ENCODE measurements around the gene KCNA10.

Gene KCNA10

GRCh38 chr1:110519125-110519810 lies at the start of gene KCNA10:
TSS of gene KCNA10 (minus strand) at chr1:110519175. CDS start at chr1:110518787, 388 bp downstream.
- no peak for DNase-seq

GRCh38 chr1:110566836-110567235 lies 47.9 kb upstream of the KCNA10 start:
- DNase-seq, result no peak

- no peak for DNase-seq
Observed at GRCh38 chr1:110565565-110565964, 46.6 kb upstream of the KCNA10 start.

- no peak for DNase-seq
Observed at GRCh38 chr1:110563089-110563488, 44.1 kb upstream of the KCNA10 start.

GRCh38 chr1:110561596-110561995 lies 42.6 kb upstream of the KCNA10 start:
- DNase-seq, result no peak

GRCh38 chr1:110559157-110559556 lies 40.2 kb upstream of the KCNA10 start:
- no peak for DNase-seq

GRCh38 chr1:110557481-110557880 lies 38.5 kb upstream of the KCNA10 start:
- DNase-seq, result no peak

GRCh38 chr1:110556471-110556807 lies 37.5 kb upstream of the KCNA10 start:
- no peak for DNase-seq

GRCh38 chr1:110555807-110556470 lies 37.0 kb upstream of the KCNA10 start:
- no peak for DNase-seq

- DNase-seq, result peak; percentile 37
Observed at GRCh38 chr1:110554871-110555801, 36.2 kb upstream of the KCNA10 start.

- DNase-seq, result no peak
Observed at GRCh38 chr1:110551278-110551809, 32.4 kb upstream of the KCNA10 start.

- DNase-seq, result no peak
Observed at GRCh38 chr1:110549831-110550230, 30.9 kb upstream of the KCNA10 start.

- no peak for DNase-seq
Observed at GRCh38 chr1:110548381-110548780, 29.4 kb upstream of the KCNA10 start.

GRCh38 chr1:110547017-110547416 lies 28.0 kb upstream of the KCNA10 start:
- no peak for DNase-seq

- no peak for DNase-seq
Observed at GRCh38 chr1:110545492-110545891, 26.5 kb upstream of the KCNA10 start.

GRCh38 chr1:110544753-110545152 lies 25.8 kb upstream of the KCNA10 start:
- no peak for DNase-seq

- DNase-seq, result no peak
Observed at GRCh38 chr1:110542725-110543124, 23.8 kb upstream of the KCNA10 start.

- no peak for DNase-seq
Observed at GRCh38 chr1:110541906-110542395, 23.0 kb upstream of the KCNA10 start.

- no peak for DNase-seq
Observed at GRCh38 chr1:110540891-110541685, 22.1 kb upstream of the KCNA10 start.

GRCh38 chr1:110538921-110539320 lies 19.9 kb upstream of the KCNA10 start:
- no peak for DNase-seq

GRCh38 chr1:110538075-110538474 lies 19.1 kb upstream of the KCNA10 start:
- no peak for DNase-seq

GRCh38 chr1:110535985-110536384 lies 17.0 kb upstream of the KCNA10 start:
- no peak for DNase-seq
